Activated CD4-positive, CD25-positive, alpha-beta regulatory T cell treated with anti-CD3 and anti-CD28 coated beads, Interleukin-2, amount 50 U/mL, for 72 hours (primary cell): ENCODE data around the gene REXO1.

ENCODE experiments used
- DNase-seq: peaks from one replicate; pipeline ENCODE4 v3.0.0; 2021

Gene REXO1

GRCh38 chr19:1787116-1787515 lies 61.2 kb downstream of the REXO1 start:
- no peak for DNase-seq

GRCh38 chr19:1786668-1787067 lies 61.6 kb downstream of the REXO1 start:
- no peak for DNase-seq

GRCh38 chr19:1785310-1785709 lies 63.0 kb downstream of the REXO1 start:
- DNase-seq: no peak

- DNase-seq: no peak
Observed at GRCh38 chr19:1783874-1784273, 64.4 kb downstream of the REXO1 start.

- no peak for DNase-seq
Observed at GRCh38 chr19:1783354-1783753, 64.9 kb downstream of the REXO1 start.

- DNase-seq: no peak
Observed at GRCh38 chr19:1782521-1782920, 65.8 kb downstream of the REXO1 start.

GRCh38 chr19:1780272-1780958 lies 67.9 kb downstream of the REXO1 start:
- no peak for DNase-seq

GRCh38 chr19:1779574-1779973 lies 68.7 kb downstream of the REXO1 start:
- DNase-seq: no peak

GRCh38 chr19:1777149-1777548 lies 71.1 kb downstream of the REXO1 start:
- no peak for DNase-seq

GRCh38 chr19:1776606-1777147 lies 71.6 kb downstream of the REXO1 start:
- DNase-seq: no peak

- no peak for DNase-seq
Observed at GRCh38 chr19:1775951-1776605, 72.2 kb downstream of the REXO1 start.

GRCh38 chr19:1774989-1775772 lies 73.1 kb downstream of the REXO1 start:
- DNase-seq: no peak

GRCh38 chr19:1773184-1773583 lies 75.1 kb downstream of the REXO1 start:
- DNase-seq: no peak

- no peak for DNase-seq
Observed at GRCh38 chr19:1770866-1771576, 77.3 kb downstream of the REXO1 start.

GRCh38 chr19:1769645-1769985 lies 78.7 kb downstream of the REXO1 start:
- DNase-seq: no peak

- no peak for DNase-seq
Observed at GRCh38 chr19:1768918-1769644, 79.2 kb downstream of the REXO1 start.

GRCh38 chr19:1768248-1768647 lies 80.0 kb downstream of the REXO1 start:
- DNase-seq: no peak

GRCh38 chr19:1767464-1767933 lies 80.8 kb downstream of the REXO1 start:
- peak; percentile 76 for DNase-seq

GRCh38 chr19:1766800-1767352 lies 81.4 kb downstream of the REXO1 start:
- no peak for DNase-seq

GRCh38 chr19:1765904-1766799 lies 82.1 kb downstream of the REXO1 start:
- no peak for DNase-seq
